GM13977 (cell line): ENCODE measurements around the gene ERC2.

Experiments
- DNase-seq: peaks from one replicate; pipeline ENCODE4 v3.0.0; 2012; ENCODE audit warnings: low spot score
- in situ Hi-C: fragments of 300-500 bp; cut with MboI; formaldehyde crosslinking; loops from one replicate; pipeline ENCODE4 v1.12.0; 2022; ENCODE audit warnings: low sequenced_read_pairs, low pct_unique_long_range_greater_than_20kb, mixed read lengths, inconsistent platforms; ENCODE audit not compliant: unreplicated experiment
- TF ChIP-seq, protein P1 (sequence below): IDR thresholded peaks from 2 replicates; pipeline ENCODE4 v1.5.1; 2012; ENCODE audit warnings: mild to moderate bottlenecking, control low read depth; ENCODE audit not compliant: insufficient read depth; ENCODE audit errors: extremely low read depth, missing control alignments

ERC2 gene

GRCh38 chr3:56113908-56114307 is 354.4 kb downstream of the ERC2 start:
- TF ChIP-seq, protein P1, sequence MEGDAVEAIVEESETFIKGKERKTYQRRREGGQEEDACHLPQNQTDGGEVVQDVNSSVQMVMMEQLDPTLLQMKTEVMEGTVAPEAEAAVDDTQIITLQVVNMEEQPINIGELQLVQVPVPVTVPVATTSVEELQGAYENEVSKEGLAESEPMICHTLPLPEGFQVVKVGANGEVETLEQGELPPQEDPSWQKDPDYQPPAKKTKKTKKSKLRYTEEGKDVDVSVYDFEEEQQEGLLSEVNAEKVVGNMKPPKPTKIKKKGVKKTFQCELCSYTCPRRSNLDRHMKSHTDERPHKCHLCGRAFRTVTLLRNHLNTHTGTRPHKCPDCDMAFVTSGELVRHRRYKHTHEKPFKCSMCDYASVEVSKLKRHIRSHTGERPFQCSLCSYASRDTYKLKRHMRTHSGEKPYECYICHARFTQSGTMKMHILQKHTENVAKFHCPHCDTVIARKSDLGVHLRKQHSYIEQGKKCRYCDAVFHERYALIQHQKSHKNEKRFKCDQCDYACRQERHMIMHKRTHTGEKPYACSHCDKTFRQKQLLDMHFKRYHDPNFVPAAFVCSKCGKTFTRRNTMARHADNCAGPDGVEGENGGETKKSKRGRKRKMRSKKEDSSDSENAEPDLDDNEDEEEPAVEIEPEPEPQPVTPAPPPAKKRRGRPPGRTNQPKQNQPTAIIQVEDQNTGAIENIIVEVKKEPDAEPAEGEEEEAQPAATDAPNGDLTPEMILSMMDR = no peak
- in situ Hi-C loops = no loop called here
- DNase-seq = no peak

DNA sequence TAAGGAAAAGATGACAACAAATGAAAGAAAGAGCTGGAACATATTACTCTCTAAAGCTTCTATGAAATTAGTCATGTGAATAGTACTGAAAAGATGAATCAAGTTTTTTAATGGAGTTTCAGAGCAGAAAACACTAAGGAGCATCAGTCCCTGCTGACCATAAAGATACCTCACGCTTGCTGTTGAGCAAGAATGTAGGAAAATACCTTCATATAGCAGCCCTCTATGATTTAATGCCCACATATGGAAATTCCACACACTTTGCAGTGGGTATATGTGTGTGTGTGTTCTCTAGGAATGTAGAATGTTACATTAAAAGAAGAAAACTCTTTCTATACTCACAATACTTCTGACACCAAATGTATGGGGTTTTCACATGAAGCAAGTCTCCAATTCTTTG is 355.0 kb downstream of the ERC2 start:
- TF ChIP-seq, protein P1 = no peak
- DNase-seq = no peak
- in situ Hi-C loops = no loop called here

DNA sequence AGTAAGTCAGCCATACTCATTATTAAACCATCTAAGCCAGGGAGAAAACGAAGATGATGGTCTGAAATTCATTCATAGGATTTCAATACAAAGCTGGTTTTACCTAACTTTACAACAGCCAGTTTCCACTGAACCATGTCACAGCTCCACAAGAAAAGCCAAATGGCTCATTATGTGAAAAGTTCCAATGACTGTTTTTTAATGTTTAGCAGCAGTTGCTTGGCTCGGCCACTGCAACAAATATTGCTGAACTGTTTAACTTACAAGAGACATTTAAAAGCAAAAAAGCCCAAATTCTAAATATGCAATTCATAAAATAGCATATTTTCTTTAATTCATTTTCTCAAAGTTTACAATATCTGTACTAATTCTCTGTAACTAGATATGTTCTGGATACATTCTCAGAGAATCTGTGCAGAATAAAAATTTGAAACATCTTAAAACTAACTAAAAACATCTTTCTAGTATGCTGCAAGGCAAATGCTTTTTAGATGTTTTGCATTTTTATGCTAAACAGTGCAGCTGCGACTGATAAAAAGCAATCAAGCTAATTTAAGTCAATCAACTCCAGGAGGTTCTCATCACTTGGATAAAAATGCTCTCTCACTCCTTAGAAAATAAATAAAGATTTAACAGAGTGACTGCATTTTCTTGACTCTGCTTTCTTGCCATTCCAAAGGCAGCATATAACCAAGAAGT is 356.5 kb downstream of the ERC2 start:
- in situ Hi-C loops = no loop called here
- no peak for DNase-seq
- TF ChIP-seq, protein P1 = no peak

GRCh38 chr3:56110886-56111285 is 357.4 kb downstream of the ERC2 start:
- DNase-seq = no peak
- in situ Hi-C loops = no loop called here
- TF ChIP-seq, protein P1 = no peak

GRCh38 chr3:56107157-56107556 is 361.1 kb downstream of the ERC2 start:
- in situ Hi-C loops = no loop called here
- DNase-seq = no peak
- TF ChIP-seq, protein P1 = no peak

- TF ChIP-seq, protein P1 = no peak
- in situ Hi-C loops = no loop called here
- DNase-seq = no peak
Measured at GRCh38 chr3:56102032-56102431, 366.2 kb downstream of the ERC2 start.
